Esophagus muscularis mucosa (tissue), 4 donors: ENCODE measurements around the gene GRM6. TPM values are rescaled to one million over a fixed set of nuclear protein-coding genes. Genes with fewer than 3 reads are reported as not detected.

ENCODE experiments used
- DNase-seq: peaks from one replicate; pipeline ENCODE4 v3.0.0-alpha.2; 2017; ENCODE audit errors: extremely low spot score
- H3K27ac ChIP-seq, 4 donors: fragments of 200-600 bp; sonication (generic); replicated peaks in 1 of 4; 1 replicate in 3 of 4; 2 replicates in 1 of 4; pipeline ENCODE4 v1.5.1; 2016 to 2019; ENCODE audit warnings: mild to moderate bottlenecking in 1 of 4
- H3K27me3 ChIP-seq, 4 donors: fragments of 200-600 bp; sonication (generic); one replicate each; pipeline versions ENCODE4 v1.5.1 to v1.6.0; 2016 to 2019
- H3K36me3 ChIP-seq, 4 donors: fragments of 200-600 bp; sonication (generic); one replicate each; pipeline ENCODE4 v1.5.1; 2016 to 2019
- H3K4me1 ChIP-seq, 4 donors: fragments of 200-600 bp; sonication (generic); one replicate each; pipeline ENCODE4 v1.5.1; 2016 to 2019
- H3K4me3 ChIP-seq, 4 donors: fragments of 200-600 bp; sonication (generic); 1 replicate in 2 of 4; 2 replicates in 2 of 4; pipeline ENCODE4 v1.5.1; 2016 to 2019; ENCODE audit warnings: mild to moderate bottlenecking in 4 of 4, moderate library complexity in 1 of 4
- H3K9me3 ChIP-seq, 4 donors: fragments of 200-600 bp; sonication (generic); 1 replicate in 3 of 4; 2 replicates in 1 of 4; pipeline ENCODE4 v1.5.1; 2016 to 2019
- CTCF ChIP-seq, 3 experiments: fragments of 200-600 bp in 2 of 3; fragments of 450-650 bp in 1 of 3; sonication (generic) in 2 of 3; IDR thresholded peaks; one replicate each; pipeline ENCODE4 v1.5.1; 2017 to 2019; ENCODE audit warnings: antibody characterized with exemption in 3 of 3, mild to moderate bottlenecking in 2 of 3, moderate library complexity in 1 of 3
- EP300 ChIP-seq: sonication (generic); formaldehyde crosslinking; IDR thresholded peaks from one replicate; pipeline ENCODE4 v1.6.1; 2017; ENCODE audit warnings: antibody characterized with exemption
- POLR2A ChIP-seq: fragments of 450-650 bp; IDR thresholded peaks from one replicate; pipeline ENCODE4 v1.6.1; 2017; ENCODE audit warnings: antibody characterized with exemption, moderate library complexity, mild to moderate bottlenecking, low read depth
- POLR2AphosphoS5 ChIP-seq, 2 donors: sonication (generic); formaldehyde crosslinking; IDR thresholded peaks; one replicate each; pipeline ENCODE4 v1.6.1; 2017; ENCODE audit warnings: antibody characterized with exemption in 2 of 2
- WGBS: methylation state at CpG from one replicate; pipeline ENCODE4 v1.1.5; 2018; 5-methylcytosine and 5-hydroxymethylcytosine counted together
- intact Hi-C: fragments of 100-400 bp; cut with DNase I; formaldehyde crosslinking; loops from one replicate; pipeline ENCODE4 v1.15.1; 2023
- total RNA-seq, 4 donors: library from RNA; depleted of rRNA; stranded (reverse); fragments of >200 nt; gene quantifications; one replicate each; pipeline versions ENCODE4 v1.1.0 to v1.2.1, GENCODE V29; 2016

GRM6 gene
- total RNA-seq, 4 donors from 2014 or later: not detected

GRCh38 chr5:178931846-178932760 is 63.0 kb downstream of the GRM6 start:
- no peak for DNase-seq
- peaks cover 31 to 58% (median 42%) of the 10 kb centered on the region in 4 donors for H3K36me3 ChIP-seq
- no peak overlapping the region for H3K4me3 ChIP-seq
- H3K27ac ChIP-seq: no peak overlapping the region
- H3K4me1 ChIP-seq: no peaks in the 10 kb centered on the region
- peaks cover 33 to 100% (median 99%) of the 10 kb centered on the region in 4 donors for H3K9me3 ChIP-seq
- intact Hi-C loops: no loop called here
- no peaks in the 10 kb centered on the region for H3K27me3 ChIP-seq
- 95% methylated on average over 11 of the region's 11 CpGs for WGBS
- no peak for TF ChIP-seq POLR2AphosphoS5 (IDR thresholded peaks at IDR 0.05)
- TF ChIP-seq EP300: no peak
- TF ChIP-seq CTCF (IDR thresholded peaks at IDR 0.05): no peak
- TF ChIP-seq POLR2A: no peak

Other genes with a start within 250 kb of the GRM6 start
- gene ZNF354B, start 135.4 kb downstream of the GRM6 start, total RNA-seq: 10 to 100 TPM in 3 of 4 donors, 1 to 10 TPM in 1; 9.8 to 18.8 (median 15.4) TPM
- 1 to 10 TPM; 2.1 to 4.0 (median 2.8) TPM for gene ZFP2, start 99.4 kb downstream of the GRM6 start, total RNA-seq
- 1 to 10 TPM; 2.3 to 4.8 (median 4.2) TPM for gene ZNF454, start 54.1 kb downstream of the GRM6 start, total RNA-seq
- 1 to 10 TPM; 4.3 to 6.4 (median 4.8) TPM for gene ZNF879, start 28.5 kb upstream of the GRM6 start, total RNA-seq
- gene ZNF354C, start 65.1 kb upstream of the GRM6 start, total RNA-seq: 1 to 10 TPM; 5.0 to 7.9 (median 6.3) TPM